ENCODE data around the gene F8. TPM values are rescaled to one million over a fixed set of nuclear protein-coding genes. Genes with fewer than 3 reads are reported as not detected.
"Not testable (repeated sequence)": the region's sequence is repeated elsewhere in the genome, so short reads cannot be mapped to it uniquely, and the experiment has no call there.

F8 gene
- total RNA-seq, 1 donor from 2014 or later, result 28.2 TPM

GRCh38 chrX:154885057-154885456 is 137.5 kb downstream of the F8 start:
- not testable (repeated sequence) for DNase-seq (ENCODE audit: low spot score)

GRCh38 chrX:154884069-154884468 is 138.5 kb downstream of the F8 start:
- not testable (repeated sequence) for DNase-seq (ENCODE audit: low spot score)

- no peak for DNase-seq (ENCODE audit: low spot score)
These were observed 149.2 kb downstream of the F8 start for GRCh38 chrX:154873329-154873728.

GRCh38 chrX:154868522-154868921 is 154.0 kb downstream of the F8 start:
- DNase-seq (ENCODE audit: low spot score), result not testable (repeated sequence)

GRCh38 chrX:154855256-154855655 is 167.3 kb downstream of the F8 start:
- no peak for DNase-seq (ENCODE audit: low spot score)

GRCh38 chrX:154850957-154851611 is 171.4 kb downstream of the F8 start:
- no peak for DNase-seq (ENCODE audit: low spot score)

GRCh38 chrX:154840856-154841255 is 181.7 kb downstream of the F8 start:
- no peak for DNase-seq (ENCODE audit: low spot score)

- DNase-seq (ENCODE audit: low spot score), result no peak
These were observed 186.4 kb downstream of the F8 start for GRCh38 chrX:154836163-154836562.

- no peak for DNase-seq (ENCODE audit: low spot score)
These were observed 188.0 kb downstream of the F8 start, which contains the start of gene SMIM9 for GRCh38 chrX:154834562-154834961. TSS of gene SMIM9 (minus strand) at chrX:154834662. CDS start at chrX:154830856, 3,806 bp downstream.

GRCh38 chrX:154833746-154834274 is 188.7 kb downstream of the F8 start:
- no peak for DNase-seq (ENCODE audit: low spot score)

GRCh38 chrX:154829926-154830442 is 192.5 kb downstream of the F8 start:
- no peak for DNase-seq (ENCODE audit: low spot score)

GRCh38 chrX:154829134-154829533 is 193.4 kb downstream of the F8 start:
- no peak for DNase-seq (ENCODE audit: low spot score)

- no peak for DNase-seq (ENCODE audit: low spot score)
These were observed 194.5 kb downstream of the F8 start for GRCh38 chrX:154828016-154828408.

- DNase-seq (ENCODE audit: low spot score), result no peak
These were observed 195.1 kb downstream of the F8 start for GRCh38 chrX:154827194-154828015.

- DNase-seq (ENCODE audit: low spot score), result not testable (repeated sequence)
These were observed 196.9 kb downstream of the F8 start for GRCh38 chrX:154825586-154825985.

- no peak for DNase-seq (ENCODE audit: low spot score)
These were observed 197.9 kb downstream of the F8 start for GRCh38 chrX:154824638-154825037.

- DNase-seq (ENCODE audit: low spot score), result no peak
These were observed 200.5 kb downstream of the F8 start for GRCh38 chrX:154822029-154822428.

GRCh38 chrX:154821523-154821922 is 201.0 kb downstream of the F8 start:
- no peak for DNase-seq (ENCODE audit: low spot score)

- no peak for DNase-seq (ENCODE audit: low spot score)
These were observed 202.7 kb downstream of the F8 start for GRCh38 chrX:154819771-154820341.

- DNase-seq (ENCODE audit: low spot score), result no peak
These were observed 203.4 kb downstream of the F8 start for GRCh38 chrX:154818916-154819770.

- DNase-seq (ENCODE audit: low spot score), result not testable (repeated sequence)
These were observed 205.4 kb downstream of the F8 start for GRCh38 chrX:154817048-154817618.
